Measurements from ENCODE around the gene RAC2.

Gene RAC2

GRCh38 chr22:37184380-37184755 is 59.7 kb downstream of the RAC2 start:
- no peak for DNase-seq

- no peak for DNase-seq
These were observed 60.4 kb downstream of the RAC2 start for GRCh38 chr22:37183432-37184379.

GRCh38 chr22:37182949-37183245 is 61.2 kb downstream of the RAC2 start:
- DNase-seq = no peak

GRCh38 chr22:37182101-37182948 is 61.7 kb downstream of the RAC2 start:
- DNase-seq = no peak

DNA sequence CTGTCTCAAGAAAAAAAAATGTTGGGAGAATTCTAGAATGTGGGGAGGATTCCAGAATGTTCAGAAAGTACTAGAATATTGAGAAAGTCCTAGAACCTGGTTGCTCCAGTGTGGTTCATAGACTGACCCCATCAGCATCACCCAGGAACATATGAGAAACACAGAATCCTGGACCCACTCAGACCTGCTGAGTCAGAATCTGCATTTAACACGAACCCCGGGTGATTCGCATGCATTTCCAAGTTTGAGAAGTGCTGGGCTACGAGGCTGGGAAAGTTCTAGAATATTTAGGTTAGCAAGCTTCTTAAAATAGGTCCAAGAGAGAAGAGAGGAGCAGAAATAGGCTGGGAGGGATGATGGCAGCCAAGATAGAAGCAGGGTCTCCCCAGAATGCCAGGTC is 62.4 kb downstream of the RAC2 start:
- no peak for DNase-seq

- DNase-seq = no peak
These were observed 63.4 kb downstream of the RAC2 start for GRCh38 chr22:37180531-37181231.

DNA sequence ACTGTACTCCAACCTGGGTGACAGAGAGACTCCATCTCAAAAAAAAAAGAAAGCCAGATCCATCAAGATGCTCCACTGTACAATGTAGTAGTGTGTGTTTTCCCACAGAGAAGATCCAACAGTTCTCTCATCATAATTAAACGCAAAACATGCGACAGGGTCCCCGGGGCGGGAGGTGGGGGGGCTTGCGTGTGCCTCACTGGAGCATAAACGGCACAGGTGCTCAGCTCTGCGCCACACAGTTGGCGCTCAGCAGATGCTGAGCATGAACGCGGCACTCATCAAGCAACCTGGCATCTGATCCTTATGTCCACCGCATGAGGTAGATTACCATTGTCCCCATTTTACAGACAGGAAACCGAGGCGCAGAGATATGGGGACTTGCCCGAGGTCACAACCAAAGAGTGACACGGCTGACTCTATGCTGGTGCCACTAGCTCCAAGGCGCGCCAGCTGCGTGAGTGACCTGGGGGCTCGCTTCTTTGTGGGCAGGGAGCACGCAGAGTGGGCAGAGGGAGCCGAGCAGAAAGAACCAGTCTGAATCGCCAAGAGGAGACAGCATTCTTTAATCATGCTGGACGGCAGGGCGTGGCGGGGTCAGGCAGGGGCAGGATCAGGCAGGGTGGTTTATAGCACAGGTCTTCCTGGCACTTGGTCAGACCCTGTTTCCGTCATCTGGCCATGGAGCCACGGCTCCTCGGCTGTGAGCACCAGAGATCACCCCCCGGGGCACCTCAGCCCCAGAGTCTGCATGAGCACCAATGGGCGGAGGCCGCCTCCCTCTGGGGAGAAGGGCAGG is 64.2 kb downstream of the RAC2 start:
- no peak for DNase-seq

DNA sequence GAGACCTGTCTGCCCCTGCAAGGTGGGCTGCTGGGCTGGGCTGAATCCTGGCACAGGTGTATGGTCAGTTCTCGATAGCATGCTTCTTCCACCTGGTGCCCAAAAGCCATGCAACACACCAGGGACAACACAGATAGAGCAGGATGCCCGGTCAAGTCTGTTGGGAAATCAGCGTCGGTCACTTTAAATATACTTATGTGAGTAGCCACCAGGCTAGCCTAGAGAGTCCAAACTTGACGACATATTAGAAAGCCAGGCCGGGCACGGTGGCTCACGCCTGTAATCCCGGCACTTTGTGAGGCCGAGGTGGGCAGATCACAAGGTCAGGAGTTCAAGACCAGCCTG is 65.0 kb downstream of the RAC2 start:
- DNase-seq = no peak

GRCh38 chr22:37178350-37179125 is 65.5 kb downstream of the RAC2 start:
- DNase-seq = no peak

GRCh38 chr22:37177755-37178154 is 66.3 kb downstream of the RAC2 start:
- DNase-seq = no peak

DNA sequence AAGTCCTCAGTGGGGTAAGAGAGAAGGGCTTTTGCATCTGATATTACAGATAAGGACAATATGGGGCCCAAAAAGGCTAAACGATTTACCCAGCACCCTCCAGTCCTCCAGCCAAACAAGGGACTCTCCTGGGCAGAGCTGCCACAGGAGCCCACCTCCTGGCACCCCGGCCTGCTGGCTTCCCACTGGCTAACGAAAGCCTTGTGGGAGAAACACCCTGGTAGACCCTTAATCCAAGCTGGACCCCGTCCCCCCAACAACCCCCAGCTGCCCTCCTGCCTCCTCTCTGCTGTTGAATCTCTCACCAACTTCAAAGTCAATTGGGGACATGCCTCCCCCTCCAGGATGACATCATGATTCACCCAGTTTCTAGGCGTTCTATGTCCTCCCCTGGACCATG is 66.8 kb downstream of the RAC2 start:
- no peak for DNase-seq

- peak; percentile 47 for DNase-seq
These were observed 67.5 kb downstream of the RAC2 start for GRCh38 chr22:37176464-37177061.

- no peak for DNase-seq
These were observed 68.4 kb downstream of the RAC2 start for GRCh38 chr22:37175414-37176281.

Measured in KG1 (cell line).